Stimulated activated memory B cell treated with anti-CD40 and anti-IgM and Interleukin-4, amounts not matched to agents 10 μg/mL and 1 μg/mL and 100 μg/mL, for 72 hours (primary cell): ENCODE measurements around the gene PERM1.
"Not testable (repeated sequence)": the region's sequence is repeated elsewhere in the genome, so short reads cannot be mapped to it uniquely, and the experiment has no call there.

ENCODE experiments used
- ATAC-seq: fragments of 150-1000 bp; cut with Tn5 transposase; 2 replicates; pipeline ENCODE4 v1.10.0; 2021
- H3K27ac Mint-ChIP-seq: one replicate; pipeline ENCODE4 v1.8.0; 2022; ENCODE audit warnings: mild to moderate bottlenecking, mixed read lengths
- H3K27me3 Mint-ChIP-seq: one replicate; pipeline ENCODE4 v1.8.0; 2022; ENCODE audit warnings: mixed read lengths
- H3K36me3 Mint-ChIP-seq: one replicate; pipeline ENCODE4 v1.8.0; 2022; ENCODE audit warnings: mixed read lengths
- H3K4me1 Mint-ChIP-seq: one replicate; pipeline ENCODE4 v1.8.0; 2022; ENCODE audit warnings: mixed read lengths
- H3K4me3 Mint-ChIP-seq: one replicate; pipeline ENCODE4 v1.8.0; 2022; ENCODE audit warnings: mild to moderate bottlenecking, moderate library complexity, mixed read lengths
- H3K9me3 Mint-ChIP-seq: one replicate; pipeline ENCODE4 v1.8.0; 2022; ENCODE audit warnings: mixed read lengths

Gene PERM1

GRCh38 chr1:994546-994945, 12.7 kb upstream of the PERM1 start:
- peaks cover 84% of the 10 kb centered on the region for H3K27me3 Mint-ChIP-seq
- peaks cover 24% of the 10 kb centered on the region for H3K4me1 Mint-ChIP-seq
- not testable (repeated sequence) for H3K36me3 Mint-ChIP-seq, H3K27ac Mint-ChIP-seq, H3K9me3 Mint-ChIP-seq, ATAC-seq, H3K4me3 Mint-ChIP-seq

- no peak for ATAC-seq
- H3K4me3 Mint-ChIP-seq = no peak overlapping the region
- H3K27ac Mint-ChIP-seq = no peak overlapping the region
- H3K36me3 Mint-ChIP-seq = peaks cover 13% of the 10 kb centered on the region
- H3K27me3 Mint-ChIP-seq = peaks cover 91% of the 10 kb centered on the region
- peaks cover 16% of the 10 kb centered on the region for H3K9me3 Mint-ChIP-seq
- peaks cover 24% of the 10 kb centered on the region for H3K4me1 Mint-ChIP-seq
Measured at GRCh38 chr1:993379-993995, 11.6 kb upstream of the PERM1 start.

- peaks cover 17% of the 10 kb centered on the region for H3K9me3 Mint-ChIP-seq
Measured at GRCh38 chr1:992362-992761, 10.5 kb upstream of the PERM1 start.

GRCh38 chr1:991895-992294, 10.0 kb upstream of the PERM1 start:
- Mint-ChIP-seq H3K4me1 (peaks cover 16% of the 10 kb centered on the region), H3K27me3 (peaks cover 86% of the 10 kb centered on the region), H3K9me3 (peaks cover 17% of the 10 kb centered on the region), H3K27ac (peak overlapping the region; percentile 47), H3K4me3 (no peak overlapping the region), H3K36me3 (peaks cover 15% of the 10 kb centered on the region)
- no peak for ATAC-seq

More at GRCh38 chr1:992362-992761, 10.5 kb upstream of the PERM1 start:
- peak; percentile 53 for ATAC-seq
- H3K4me1 Mint-ChIP-seq = peaks cover 21% of the 10 kb centered on the region
- peak overlapping the region; percentile 47 for H3K27ac Mint-ChIP-seq
- H3K27me3 Mint-ChIP-seq = peaks cover 90% of the 10 kb centered on the region
- no peak overlapping the region for H3K4me3 Mint-ChIP-seq
- peaks cover 15% of the 10 kb centered on the region for H3K36me3 Mint-ChIP-seq

GRCh38 chr1:991275-991674, 9.4 kb upstream of the PERM1 start:
- not testable (repeated sequence) for ATAC-seq, H3K4me3 Mint-ChIP-seq, H3K27ac Mint-ChIP-seq
- Mint-ChIP-seq H3K27me3 (peaks cover 86% of the 10 kb centered on the region), H3K9me3 (peaks cover 17% of the 10 kb centered on the region), H3K36me3 (peaks cover 15% of the 10 kb centered on the region), H3K4me1 (peaks cover 14% of the 10 kb centered on the region)

GRCh38 chr1:988061-988460, 6.2 kb upstream of the PERM1 start:
- Mint-ChIP-seq H3K9me3 (peaks cover 17% of the 10 kb centered on the region), H3K4me1 (peaks cover 14% of the 10 kb centered on the region), H3K27me3 (peaks cover 87% of the 10 kb centered on the region), H3K36me3 (peaks cover 15% of the 10 kb centered on the region)
- ATAC-seq, H3K27ac Mint-ChIP-seq, H3K4me3 Mint-ChIP-seq: not testable (repeated sequence)

GRCh38 chr1:985126-985525, 3.2 kb upstream of the PERM1 start:
- Mint-ChIP-seq H3K27me3 (peaks cover 78% of the 10 kb centered on the region), H3K36me3 (peaks cover 9% of the 10 kb centered on the region), H3K9me3 (peaks cover 7% of the 10 kb centered on the region), H3K4me3 (no peak overlapping the region), H3K27ac (no peak overlapping the region), H3K4me1 (no peaks in the 10 kb centered on the region)
- ATAC-seq = no peak

- H3K36me3 Mint-ChIP-seq = peaks cover 9% of the 10 kb centered on the region
- H3K27me3 Mint-ChIP-seq = peaks cover 71% of the 10 kb centered on the region
- no peak for ATAC-seq
- H3K27ac Mint-ChIP-seq = no peak overlapping the region
- no peaks in the 10 kb centered on the region for H3K4me1 Mint-ChIP-seq
- peaks cover 7% of the 10 kb centered on the region for H3K9me3 Mint-ChIP-seq
- no peak overlapping the region for H3K4me3 Mint-ChIP-seq
Measured at GRCh38 chr1:984476-984814, 2.6 kb upstream of the PERM1 start.

GRCh38 chr1:983798-984475, 2.0 kb upstream of the PERM1 start:
- H3K4me3 Mint-ChIP-seq = no peak overlapping the region
- peaks cover 66% of the 10 kb centered on the region for H3K27me3 Mint-ChIP-seq

GRCh38 chr1:982765-983436, 1.0 kb upstream of the PERM1 start:
- H3K27ac Mint-ChIP-seq = no peak overlapping the region
- H3K9me3 Mint-ChIP-seq = no peaks in the 10 kb centered on the region
- H3K36me3 Mint-ChIP-seq = peaks cover 5% of the 10 kb centered on the region
- H3K27me3 Mint-ChIP-seq = peaks cover 64% of the 10 kb centered on the region
- ATAC-seq = no peak
- peaks cover 5% of the 10 kb centered on the region for H3K4me1 Mint-ChIP-seq
- no peak overlapping the region for H3K4me3 Mint-ChIP-seq

More at GRCh38 chr1:983798-984475, 2.0 kb upstream of the PERM1 start:
- Mint-ChIP-seq H3K36me3 (peaks cover 6% of the 10 kb centered on the region), H3K4me1 (no peaks in the 10 kb centered on the region), H3K27ac (no peak overlapping the region), H3K9me3 (peaks cover 5% of the 10 kb centered on the region)
- peak; percentile 59 for ATAC-seq

- ATAC-seq = no peak
- Mint-ChIP-seq H3K9me3 (no peaks in the 10 kb centered on the region), H3K27ac (no peak overlapping the region), H3K4me1 (peaks cover 5% of the 10 kb centered on the region), H3K36me3 (peaks cover 5% of the 10 kb centered on the region), H3K27me3 (peaks cover 60% of the 10 kb centered on the region), H3K4me3 (no peak overlapping the region)
Measured at GRCh38 chr1:981491-981954, 370 bp downstream of the PERM1 start.

- no peak for ATAC-seq
- H3K4me1 Mint-ChIP-seq = peaks cover 8% of the 10 kb centered on the region
- H3K36me3 Mint-ChIP-seq = peaks cover 5% of the 10 kb centered on the region
- peaks cover 57% of the 10 kb centered on the region for H3K27me3 Mint-ChIP-seq
- no peak overlapping the region for H3K27ac Mint-ChIP-seq
- H3K9me3 Mint-ChIP-seq = no peaks in the 10 kb centered on the region
- no peak overlapping the region for H3K4me3 Mint-ChIP-seq
Measured at GRCh38 chr1:980602-981395, 1.1 kb downstream of the PERM1 start.

GRCh38 chr1:980137-980571, 1.7 kb downstream of the PERM1 start:
- peaks cover 57% of the 10 kb centered on the region for H3K27me3 Mint-ChIP-seq
- H3K36me3 Mint-ChIP-seq = peaks cover 5% of the 10 kb centered on the region
- no peak overlapping the region for H3K27ac Mint-ChIP-seq
- no peaks in the 10 kb centered on the region for H3K9me3 Mint-ChIP-seq
- no peak for ATAC-seq
- H3K4me1 Mint-ChIP-seq = peaks cover 12% of the 10 kb centered on the region
- no peak overlapping the region for H3K4me3 Mint-ChIP-seq

- peaks cover 57% of the 10 kb centered on the region for H3K27me3 Mint-ChIP-seq
- peaks cover 5% of the 10 kb centered on the region for H3K36me3 Mint-ChIP-seq
- no peak for ATAC-seq
Measured at GRCh38 chr1:979744-980072, 2.2 kb downstream of the PERM1 start.

More at GRCh38 chr1:979744-980072, 2.2 kb downstream of the PERM1 start:
- Mint-ChIP-seq H3K9me3 (no peaks in the 10 kb centered on the region), H3K4me1 (peaks cover 12% of the 10 kb centered on the region), H3K4me3 (no peak overlapping the region), H3K27ac (no peak overlapping the region)
